Activated gamma-delta T cell treated with Interleukin-2 at 50 U/mL for 16 hours (primary cell): ENCODE data around the gene TELO2.
A peak's percentile ranks its signal among the peaks of the same experiment; 100 is the strongest.

Experiments used
- DNase-seq: peaks from one replicate; pipeline ENCODE4 v3.0.0-alpha.2; 2020

The TELO2 gene

DNA sequence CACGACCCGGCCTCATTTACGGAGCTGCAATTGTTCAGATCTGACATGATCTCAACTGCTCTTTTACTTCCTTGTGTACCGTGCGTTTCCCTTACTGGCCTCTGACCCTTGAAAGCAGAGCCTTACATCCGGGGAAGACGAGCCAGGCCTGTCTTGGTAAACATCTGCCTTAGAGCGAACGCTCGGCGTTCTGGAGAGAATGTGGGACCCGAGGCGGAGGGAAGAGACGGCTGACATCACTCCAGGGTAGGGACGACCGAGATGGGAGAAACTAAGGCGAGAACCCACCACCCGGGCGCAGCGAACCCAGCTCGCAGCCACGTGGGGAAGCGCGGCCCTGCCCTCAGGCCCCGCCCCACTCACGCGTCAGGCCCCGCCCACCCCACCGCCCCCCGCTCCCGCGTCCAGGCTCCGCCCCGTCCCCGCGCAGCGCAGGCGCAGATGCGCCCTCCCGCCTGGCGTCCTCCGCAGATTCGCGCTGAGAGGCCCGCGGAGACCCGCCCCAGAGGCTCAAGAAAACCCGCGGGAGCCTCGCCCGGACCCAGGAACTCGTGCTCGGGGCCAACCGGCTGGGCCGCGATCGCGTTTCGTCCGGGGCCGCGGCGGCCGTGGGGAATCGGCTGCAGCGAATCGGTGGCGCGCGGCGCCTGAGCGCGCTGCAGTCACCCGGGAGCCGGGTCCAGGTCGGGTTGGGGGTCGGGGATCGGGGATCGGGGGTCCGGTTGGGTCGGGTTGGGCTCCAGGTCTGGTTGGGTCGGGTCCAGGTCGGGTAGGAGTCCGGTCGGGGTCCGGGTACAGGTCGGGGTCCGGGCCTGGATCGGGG lies at the start of gene TELO2:
TSS of gene TELO2 (plus strand) at position 438 of the 823 bp plus-strand sequence. CDS start 922 bp downstream, outside the sequence.
- peak; percentile 84 for DNase-seq

DNA sequence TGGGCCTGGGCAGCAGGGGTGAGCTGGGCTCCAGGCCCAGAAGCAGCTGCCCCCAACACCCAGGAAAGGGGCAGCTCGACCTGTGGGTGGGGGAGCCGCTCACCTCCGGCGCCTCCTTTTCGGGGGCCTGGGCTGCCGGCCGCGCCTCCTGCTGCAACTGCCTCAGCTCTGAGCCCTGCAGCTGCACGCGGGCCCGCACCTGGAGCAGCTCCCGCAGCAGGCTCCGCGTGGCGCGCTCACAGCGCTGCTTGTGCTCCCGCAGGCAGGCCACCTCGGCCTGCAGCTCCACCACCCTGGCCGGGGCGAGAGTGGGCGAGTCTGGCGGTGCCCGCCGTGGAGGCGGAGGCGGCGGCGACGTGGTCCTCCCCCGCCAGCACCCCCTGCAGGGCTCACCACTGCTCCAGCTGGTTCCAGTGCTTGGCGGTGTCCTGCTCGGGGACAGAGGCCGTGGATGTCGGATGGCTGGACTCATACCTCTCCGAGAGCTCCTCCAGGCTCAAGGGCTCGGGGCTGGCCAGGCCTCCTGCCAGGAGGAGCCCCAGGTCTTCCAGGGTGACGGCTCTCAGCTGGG lies 49.7 kb upstream of the TELO2 start:
- no peak for DNase-seq

DNA sequence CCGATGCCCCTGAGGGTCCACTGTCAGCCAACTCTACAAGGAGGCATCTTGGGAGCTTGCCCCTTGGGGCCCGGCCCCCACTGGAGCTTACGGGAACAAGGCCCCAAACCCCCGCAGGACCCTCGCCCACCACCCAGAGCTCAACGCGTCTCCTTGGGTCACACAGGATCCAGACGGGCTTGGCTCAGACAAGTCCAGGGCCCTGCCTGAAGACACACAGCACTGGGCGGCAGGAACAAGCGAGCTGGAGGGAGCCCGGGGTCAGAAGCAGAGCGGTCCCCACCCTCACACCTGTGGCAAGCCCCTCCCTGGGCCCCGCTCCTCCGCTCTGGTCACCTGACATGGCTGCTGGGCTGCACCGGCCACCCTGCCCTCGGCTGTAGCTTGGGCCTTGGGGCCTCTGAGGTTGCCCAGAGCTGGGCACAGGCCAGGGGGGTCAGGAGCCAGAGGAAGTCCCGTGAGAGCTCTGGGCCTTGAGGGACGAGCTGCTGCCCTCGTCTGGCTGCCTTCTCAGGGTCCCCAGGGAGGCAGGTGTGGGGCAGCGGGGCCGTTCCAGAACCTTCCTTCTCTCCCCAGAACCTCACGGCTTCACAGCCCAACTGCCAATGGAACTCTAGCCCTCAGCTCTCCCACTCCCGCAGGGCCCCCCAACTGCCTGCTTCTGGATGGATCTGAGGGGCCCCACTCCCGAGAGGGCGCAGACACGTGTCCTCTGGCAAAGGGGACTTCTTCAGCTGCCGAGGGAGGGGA lies 49.0 kb upstream of the TELO2 start, which contains the start of gene CCDC154:
TSS of gene CCDC154 (minus strand) at position 577 of the 750 bp plus-strand sequence. CDS start at position 343, 234 bp downstream.
- no peak for DNase-seq

DNA sequence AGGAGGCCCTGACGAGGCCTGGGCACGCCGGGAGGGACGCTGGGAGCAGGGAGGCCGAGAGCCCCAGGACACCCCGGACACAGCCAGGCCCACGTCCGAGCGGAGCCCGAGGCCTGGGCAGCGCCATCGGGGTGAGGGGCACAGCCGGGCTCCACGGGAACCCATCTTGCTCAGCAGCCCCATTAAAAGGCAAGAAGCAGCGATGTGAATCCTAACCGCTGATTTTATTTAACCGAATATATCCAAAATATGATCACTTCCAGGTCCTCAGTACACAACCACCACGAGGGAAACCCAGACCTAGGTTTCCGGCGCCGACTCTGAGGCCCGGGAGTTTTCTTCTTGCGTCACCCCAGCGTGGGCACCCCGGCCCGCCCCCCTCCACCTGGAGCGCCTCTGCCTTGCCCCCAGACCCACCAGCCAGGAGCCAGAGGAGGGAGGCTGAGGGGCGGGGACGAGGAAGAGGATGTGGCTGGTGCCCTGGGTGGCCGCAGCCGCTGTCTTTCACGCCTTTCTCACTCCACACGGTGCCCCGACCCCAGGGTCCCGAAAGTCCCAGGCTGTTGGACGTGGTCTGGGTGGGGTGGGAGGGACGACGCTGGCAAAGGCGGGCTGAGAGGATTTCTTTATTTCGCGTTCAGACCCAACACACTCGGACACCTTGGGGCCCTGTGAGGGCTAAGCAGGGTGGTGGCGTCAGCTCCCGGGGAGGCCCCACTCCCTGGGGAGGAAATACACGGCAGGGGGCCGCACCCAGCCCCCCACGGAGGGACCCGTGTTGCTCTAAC lies 48.2 kb upstream of the TELO2 start:
- no peak for DNase-seq

DNA sequence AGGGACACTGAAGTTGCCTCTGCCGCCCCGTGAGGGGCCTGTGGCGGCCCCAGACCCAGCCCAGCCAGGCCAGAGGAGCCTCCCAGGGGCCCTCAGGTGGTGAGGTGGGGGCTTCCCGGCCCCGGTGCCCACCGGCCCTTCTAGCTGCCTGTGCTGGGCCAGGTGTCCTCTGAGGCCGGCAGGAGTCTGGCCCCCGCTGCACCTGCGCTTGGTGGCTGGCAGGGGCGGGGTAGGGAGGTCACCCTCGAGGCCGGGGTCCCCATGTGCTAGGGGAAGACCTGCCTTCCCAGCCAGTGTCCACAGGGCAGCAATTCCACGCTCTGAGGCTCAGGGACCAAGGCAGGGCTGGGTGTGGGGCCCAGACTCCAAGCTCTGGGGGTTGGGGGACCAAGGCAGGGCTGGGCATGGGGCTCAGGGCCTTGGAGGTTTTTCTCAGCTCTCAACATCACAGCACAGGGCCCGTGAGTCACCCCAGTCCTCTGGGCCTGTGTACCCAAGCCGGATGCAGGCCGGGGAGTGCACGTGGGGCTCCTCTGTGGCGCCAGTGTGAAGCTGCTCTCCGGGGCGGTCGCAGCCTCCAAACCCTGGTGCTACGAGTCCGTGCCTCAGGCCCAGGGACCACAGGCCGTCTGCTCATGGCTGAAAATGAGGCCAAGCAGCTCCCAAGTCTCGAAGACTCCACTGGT lies 47.5 kb upstream of the TELO2 start:
- no peak for DNase-seq

DNA sequence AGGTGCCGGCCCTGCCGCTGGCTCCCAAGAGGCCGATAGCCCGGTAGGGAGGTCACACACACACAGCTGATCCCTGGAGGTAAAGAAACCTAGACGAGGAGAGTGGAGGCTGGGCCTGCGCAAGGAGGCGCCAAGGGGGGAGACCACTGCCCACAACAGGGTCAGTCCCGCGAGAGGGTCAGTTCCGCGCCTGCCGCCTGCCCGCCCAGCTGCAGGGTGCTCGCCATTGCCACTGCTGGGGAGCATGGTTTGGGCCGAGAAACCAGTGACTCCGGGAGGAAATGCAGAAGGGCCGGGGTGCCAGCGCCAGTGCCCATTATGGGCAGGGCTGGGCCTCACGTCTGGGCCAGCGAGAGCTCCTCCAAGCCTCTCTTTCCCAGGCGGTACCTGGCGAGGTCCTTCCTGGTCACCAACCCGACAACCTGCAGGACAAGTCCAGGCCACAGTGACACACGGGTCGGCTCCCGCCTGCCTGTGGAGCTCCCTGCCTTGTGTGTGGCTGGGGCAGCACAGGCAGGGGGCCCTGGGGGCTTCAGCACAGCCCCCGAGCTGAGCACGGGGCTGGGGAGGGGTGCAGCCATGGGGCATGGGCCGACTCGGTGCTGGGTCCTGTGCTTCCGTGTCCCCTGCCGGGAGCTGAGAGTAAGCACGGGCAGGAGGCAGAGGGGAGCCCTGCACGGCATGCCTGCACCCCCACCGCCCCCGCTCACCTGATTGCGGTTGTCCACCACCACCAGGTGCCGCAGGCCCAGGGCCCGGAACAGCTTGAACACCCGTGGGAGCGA lies 46.7 kb upstream of the TELO2 start:
- no peak for DNase-seq

DNA sequence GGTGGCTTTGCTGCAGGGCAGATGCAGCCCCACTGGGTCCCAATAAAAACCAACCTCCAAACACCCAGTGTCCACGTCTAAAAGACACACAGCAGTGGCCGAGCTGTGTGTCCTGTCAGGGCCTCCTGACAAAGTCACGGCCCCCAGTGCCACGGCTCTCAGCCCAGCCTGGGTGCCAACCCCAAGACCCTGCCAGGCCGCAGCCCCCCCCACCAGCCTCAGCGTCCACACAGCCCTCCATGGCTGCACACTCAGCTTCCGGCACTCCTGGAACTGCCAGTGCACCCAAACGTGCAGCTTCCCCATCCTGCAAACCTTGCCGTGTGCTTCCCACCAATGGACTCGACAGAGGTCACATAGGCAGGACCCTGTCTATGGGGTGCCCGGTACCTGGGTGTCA lies 45.2 kb upstream of the TELO2 start:
- DNase-seq, result no peak

DNA sequence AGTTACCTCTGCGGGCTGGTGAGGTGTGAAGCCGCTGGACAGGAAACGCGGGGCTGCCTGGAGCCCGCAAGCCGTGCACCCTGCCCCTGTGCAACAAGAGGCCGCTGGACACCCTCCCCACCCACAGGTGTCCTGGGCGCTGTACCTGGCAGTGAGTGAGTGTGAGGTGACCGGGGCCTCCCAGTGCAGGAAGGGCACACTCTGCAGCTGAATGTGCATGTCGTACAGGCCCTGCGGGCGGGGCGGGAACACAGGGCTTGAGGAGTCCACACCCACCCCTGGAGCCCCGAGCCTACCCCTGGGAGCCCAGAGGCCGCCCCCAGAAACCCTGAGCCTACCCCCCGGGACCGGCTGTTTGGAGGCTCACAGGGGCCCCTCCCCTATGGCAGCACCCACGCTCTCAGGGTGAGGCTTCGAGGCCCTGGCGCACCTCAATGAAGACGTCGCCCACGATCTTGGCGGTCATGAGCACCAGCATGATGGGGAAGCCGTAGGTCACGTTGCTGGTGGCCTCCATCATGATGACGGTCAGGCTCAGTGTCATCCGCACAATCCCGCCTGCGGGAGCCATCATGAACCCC lies 44.5 kb upstream of the TELO2 start:
- no peak for DNase-seq

DNA sequence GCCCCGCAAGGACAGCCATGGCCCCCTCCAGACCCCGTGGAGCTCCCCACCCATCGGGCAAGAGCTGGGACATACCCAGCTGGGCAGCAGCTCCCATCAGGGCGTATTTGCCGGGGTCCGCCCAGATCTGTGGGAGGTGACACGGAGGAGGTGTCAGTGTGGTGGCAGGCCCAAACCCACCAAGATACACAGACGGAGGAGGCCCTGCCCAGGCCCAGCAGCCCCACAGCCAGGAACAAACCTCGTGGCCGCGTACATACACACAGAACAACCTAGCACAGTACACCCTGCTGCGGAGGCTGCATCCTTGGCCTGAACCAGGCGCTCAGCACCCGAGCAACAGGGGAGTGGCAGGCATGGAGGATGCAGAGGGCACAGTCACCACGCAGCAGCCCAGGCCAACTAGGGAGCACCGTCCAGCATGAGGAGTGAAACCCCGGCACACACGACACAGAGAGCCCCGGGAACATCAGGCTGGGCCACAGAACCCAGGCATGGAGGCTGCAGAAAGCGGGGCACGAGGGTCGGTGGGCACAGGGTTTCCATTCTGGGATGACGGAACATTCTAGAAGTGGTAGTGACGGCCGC lies 43.9 kb upstream of the TELO2 start:
- DNase-seq, result no peak

DNA sequence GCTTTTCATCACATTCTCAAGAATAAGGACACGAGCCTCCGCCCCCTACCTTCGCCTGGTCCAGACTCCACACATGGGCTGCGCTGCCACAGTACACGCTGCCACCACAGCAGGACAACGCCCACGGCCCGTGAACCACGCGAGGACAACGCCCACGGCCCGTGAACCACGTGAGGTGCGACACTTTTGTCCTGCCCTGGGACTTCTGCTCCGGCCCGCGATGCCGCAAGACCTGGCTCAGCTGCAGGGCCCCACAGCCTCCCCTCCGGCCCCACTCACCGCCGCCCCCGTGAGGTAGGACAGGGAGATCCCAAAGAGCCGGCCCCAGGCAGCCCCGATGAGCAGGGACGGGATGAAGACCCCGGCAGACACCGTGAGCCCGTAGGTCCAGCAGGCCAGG lies 42.9 kb upstream of the TELO2 start:
- DNase-seq, result no peak

DNA sequence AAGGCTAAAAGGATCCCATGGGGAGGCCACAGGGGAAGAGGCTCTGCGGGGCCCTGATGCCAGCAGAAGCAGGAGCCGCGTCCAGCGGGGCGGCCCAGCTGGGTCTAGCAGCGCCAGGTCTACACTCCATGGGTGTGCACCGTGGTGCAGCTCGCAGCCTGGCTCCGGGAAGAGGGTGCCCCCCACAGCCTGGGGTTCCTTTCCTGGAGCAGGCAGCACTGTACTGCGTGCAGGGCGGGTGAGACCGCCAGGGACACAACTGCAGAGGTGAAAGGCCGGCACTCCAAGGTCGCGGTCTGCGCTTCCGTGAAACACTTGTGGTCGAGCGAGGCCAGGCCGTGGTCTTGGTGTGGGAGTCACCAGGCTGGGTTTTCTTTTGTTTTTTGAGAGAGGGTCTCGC lies 42.3 kb upstream of the TELO2 start:
- DNase-seq, result no peak

DNA sequence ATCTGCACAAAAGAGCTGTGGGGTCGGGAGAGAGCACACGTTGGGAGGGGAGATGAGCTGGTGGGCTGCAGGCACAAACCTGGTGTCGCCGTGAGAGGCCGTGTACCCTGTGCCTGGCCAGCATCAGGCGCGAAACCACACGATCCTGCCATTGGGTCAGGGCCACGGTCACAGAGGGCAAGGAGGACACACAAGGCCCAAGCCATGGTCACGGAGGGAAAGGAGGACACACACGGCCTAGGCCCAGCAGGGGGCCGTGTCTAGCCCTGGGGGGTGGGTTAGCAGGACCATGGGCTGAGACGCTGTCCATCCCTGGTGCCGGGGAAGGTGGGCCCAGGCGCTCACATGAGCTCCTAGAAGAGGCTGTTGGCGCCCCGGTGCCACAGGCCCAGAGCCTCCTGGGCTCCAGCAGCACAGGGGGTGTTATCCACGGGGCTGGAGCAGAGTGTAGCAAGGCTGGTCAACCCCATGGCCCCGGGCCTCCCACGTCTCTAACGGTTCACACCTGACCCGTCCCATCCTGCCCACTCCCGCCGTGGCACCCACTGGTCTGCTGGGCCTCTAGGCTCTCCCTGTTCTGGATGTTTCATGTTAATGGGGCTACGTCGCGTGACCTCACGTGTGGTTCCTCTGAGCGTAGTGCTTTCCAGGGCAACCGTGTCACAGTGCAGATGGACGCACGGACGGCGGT lies 41.3 kb upstream of the TELO2 start:
- no peak for DNase-seq

DNA sequence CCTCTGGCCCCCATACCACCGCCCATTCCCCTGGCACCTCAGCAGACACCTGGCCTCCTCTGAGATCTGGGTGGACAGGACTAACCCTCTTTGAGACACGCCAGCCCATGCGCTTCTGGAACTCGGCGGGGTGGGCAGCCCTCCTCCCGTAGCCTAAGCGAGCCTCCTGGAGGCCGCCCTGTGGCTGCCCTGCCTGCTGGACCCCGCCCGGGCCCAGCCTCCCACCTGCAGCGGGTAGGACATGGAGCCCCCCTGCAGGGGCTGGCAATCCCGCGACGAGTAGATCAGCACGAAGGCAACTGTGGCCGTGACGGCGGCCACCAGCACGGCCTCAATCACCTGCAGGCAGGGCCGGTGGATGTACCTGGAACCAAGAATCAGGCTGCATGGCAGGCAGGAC lies 40.6 kb upstream of the TELO2 start:
- no peak for DNase-seq

DNA sequence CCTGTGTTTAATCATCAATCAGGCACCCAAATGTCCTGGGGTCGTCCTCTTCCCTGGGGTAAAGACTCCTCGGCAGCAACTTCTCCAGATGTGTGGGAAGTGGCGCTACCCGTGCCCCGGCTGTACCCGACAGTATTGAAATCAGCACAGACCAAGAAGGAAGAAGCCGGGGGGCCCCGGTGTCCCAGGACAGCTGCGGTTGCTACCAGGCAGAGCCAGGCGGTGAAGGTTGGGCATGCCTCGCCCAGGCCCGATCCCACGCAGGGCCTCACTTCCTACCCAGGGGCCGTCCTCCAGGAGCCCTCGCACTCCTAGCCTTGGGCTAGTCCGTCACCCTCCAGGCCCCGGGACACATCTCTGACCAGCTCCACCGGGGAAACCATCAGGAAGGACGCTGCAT lies 39.8 kb upstream of the TELO2 start:
- DNase-seq, result no peak

DNA sequence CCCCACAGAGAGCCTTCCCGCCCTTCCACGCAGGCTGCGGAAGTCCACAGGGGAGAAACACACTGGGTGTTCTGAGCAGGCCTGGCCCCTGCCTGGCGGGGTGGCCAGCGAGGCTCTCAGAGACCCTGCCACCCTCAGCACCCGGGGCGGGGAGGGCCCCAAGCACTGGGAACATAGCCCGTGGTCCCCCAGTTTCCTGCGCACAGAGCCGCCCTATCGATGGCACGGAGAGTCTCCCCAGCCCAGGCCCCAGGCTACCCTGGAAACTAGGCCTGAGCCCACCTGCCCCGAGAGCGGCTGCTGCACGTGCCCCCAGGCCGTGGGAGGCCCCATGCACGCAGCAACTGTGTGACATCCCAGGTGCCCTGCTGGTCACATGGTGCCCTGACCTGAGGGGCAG lies 38.6 kb upstream of the TELO2 start:
- DNase-seq, result no peak

DNA sequence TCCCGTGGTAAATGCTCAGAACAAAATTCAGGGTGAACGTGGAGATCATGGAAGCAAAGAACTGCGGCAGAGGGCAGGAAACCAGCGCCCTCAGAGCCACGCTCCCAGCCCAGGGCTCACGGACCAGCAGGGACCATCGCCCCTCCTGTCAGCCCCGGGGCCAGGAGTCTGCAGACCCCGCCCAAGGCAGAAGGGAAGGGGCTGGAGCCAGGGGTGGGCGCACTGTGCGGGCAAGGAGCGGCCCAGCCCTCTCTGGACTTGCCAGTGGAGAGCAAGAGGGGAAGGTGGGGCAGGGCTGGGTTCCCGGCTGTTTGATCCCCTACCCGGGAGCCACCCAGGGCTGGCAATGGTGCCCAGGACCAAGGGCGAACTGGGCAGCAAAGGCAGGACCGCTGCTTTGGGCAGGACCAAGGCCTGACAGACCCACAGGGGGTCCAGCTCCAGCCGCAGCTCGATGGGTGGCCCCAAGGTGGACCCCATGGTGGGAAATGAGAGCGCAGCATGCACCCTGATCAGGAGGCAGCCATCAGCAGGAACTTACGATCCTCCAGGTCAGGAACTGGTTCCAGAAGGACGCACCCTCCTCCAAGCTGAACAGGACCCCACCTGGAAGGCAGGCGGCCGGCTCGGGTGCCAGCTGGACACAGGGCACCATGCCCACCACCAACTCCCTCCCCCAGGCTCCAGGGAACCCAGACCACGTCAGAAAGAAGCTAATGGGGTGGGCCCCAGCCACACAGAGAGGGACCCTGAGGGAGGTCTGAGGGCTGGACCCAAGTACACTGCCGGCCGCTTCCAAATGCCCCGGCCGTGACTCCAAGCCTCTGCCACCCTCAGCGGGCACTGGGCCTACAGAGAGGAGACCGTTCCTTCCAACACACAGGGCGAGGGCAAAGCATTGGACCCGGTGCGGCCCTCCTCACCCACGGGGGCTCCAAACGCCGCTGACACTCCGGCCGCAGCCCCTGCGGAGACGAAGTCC lies 37.7 kb upstream of the TELO2 start:
- DNase-seq, result no peak

DNA sequence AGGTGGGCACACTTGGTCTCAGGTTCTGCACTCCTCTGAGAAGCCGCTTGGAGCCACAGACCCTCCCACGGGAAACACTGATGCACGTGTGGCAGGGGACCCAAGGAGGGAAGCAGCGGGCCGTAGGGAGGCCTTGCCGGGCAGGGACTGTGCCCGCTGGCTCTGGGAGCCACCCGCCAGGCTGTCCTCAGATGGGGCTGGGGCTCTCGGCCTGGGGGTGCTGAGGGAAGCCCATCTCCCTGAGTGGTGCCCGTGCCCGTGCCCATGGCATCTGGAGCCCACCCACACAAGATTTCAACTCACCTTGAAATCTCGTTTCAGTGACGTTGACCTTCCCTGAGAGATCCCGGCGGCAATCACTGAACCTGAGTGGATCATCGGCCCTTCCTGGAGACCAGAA lies 36.2 kb upstream of the TELO2 start:
- no peak for DNase-seq

DNA sequence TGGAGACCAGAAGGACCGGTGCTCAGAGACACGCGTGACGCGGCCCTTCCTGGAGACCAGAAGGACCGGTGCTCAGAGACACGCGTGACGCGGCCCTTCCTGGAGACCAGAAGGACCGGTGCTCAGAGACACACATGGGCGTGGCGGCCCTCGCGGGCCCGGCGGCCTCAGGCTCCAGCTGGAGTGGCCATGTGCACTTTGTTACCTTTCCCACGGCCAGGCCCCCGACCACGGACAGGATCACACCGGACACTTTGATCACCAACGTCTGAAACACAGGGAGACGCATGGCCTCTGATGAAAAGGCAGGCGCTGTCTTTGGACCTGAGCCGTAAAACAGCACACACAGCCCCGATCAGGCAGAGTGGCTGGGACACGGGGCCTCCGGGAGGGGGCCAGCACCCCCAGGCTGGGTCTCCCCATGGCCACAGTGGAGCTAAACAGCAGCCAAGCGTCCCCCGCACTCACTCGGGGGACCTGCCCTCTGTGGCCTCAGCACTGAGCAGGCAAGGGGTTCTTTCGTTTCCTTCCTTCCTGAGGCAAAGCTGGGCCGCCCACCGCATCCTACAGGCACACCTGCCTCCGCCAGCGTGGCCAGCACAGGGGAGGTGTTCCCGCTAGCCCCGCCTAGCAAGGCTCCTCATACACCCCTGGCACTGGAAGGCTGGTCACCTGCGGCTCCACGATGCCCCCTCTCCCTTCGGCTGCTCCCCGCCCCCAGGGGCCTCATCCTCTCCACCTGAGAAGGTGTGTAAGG lies 35.5 kb upstream of the TELO2 start:
- DNase-seq, result no peak
